Mucosa of rectum (tissue), 2 donors: ENCODE measurements around the gene LTA4H.

Experiments
- H3K27ac ChIP-seq, 2 donors: one replicate each; pipeline ENCODE4 v1.7.0; 2013; ENCODE audit warnings: inconsistent platforms in 2 of 2, low read depth in 2 of 2, low read length in 2 of 2
- H3K27me3 ChIP-seq, 2 donors: one replicate each; pipeline ENCODE4 v1.7.0; 2013; ENCODE audit warnings: low read length in 2 of 2; ENCODE audit not compliant: control insufficient read depth in 2 of 2, insufficient read depth in 2 of 2
- H3K36me3 ChIP-seq, 2 donors: one replicate each; pipeline ENCODE4 v1.7.0; 2013; ENCODE audit warnings: low read length in 2 of 2; ENCODE audit not compliant: control insufficient read depth in 2 of 2, insufficient read depth in 2 of 2
- H3K4me1 ChIP-seq, 2 donors: one replicate each; pipeline ENCODE4 v1.7.0; 2013; ENCODE audit warnings: low read length in 2 of 2, mild to moderate bottlenecking in 1 of 2; ENCODE audit not compliant: control insufficient read depth in 2 of 2, insufficient read depth in 2 of 2
- H3K4me3 ChIP-seq, 2 donors: one replicate each; pipeline ENCODE4 v1.7.0; 2013; ENCODE audit warnings: low read length in 2 of 2
- H3K9ac ChIP-seq, 2 donors: one replicate each; pipeline ENCODE4 v1.7.0; 2013; ENCODE audit warnings: low read length in 2 of 2, low read depth in 1 of 2, mild to moderate bottlenecking in 1 of 2
- H3K9me3 ChIP-seq, 2 donors: one replicate each; pipeline ENCODE4 v1.7.0; 2013; ENCODE audit warnings: low read length in 2 of 2; ENCODE audit not compliant: control insufficient read depth in 2 of 2
- donor health status: healthy.
- donor health status: Normal muscosa, but diverticular disease.

The LTA4H gene

DNA sequence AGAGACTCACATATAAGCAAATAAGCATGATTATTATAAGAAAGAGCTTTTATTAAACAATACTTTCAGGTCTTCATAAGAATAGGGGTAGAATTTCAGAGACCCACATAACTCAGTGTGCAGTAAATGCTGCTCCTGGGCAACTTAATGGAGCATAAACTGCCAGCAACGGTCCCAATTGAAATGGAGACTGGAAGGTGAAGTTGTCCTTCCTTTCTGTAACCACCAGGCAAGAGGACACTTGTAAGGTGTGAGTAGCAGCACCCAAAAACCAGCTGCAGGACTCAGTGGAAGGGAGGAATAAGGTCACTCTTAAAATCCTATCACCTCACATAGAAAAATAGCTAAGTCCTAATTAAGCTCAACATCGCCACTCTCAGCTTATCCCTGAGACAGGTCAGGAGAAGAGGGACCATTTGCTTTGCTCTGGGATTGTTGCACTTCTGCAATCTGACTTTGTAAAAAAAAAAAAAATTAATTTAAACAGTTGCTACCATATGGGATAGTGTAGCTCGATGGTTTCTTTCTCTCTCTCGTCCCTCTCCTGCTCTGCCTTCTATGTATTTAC lies 22.7 kb upstream of the LTA4H start:
- no peaks in the 10 kb centered on the region for H3K9me3 ChIP-seq
- no peaks in the 10 kb centered on the region for H3K4me1 ChIP-seq
- H3K27ac ChIP-seq = no peak overlapping the region
- no peak overlapping the region for H3K9ac ChIP-seq
- no peaks in the 10 kb centered on the region for H3K36me3 ChIP-seq
- no peaks in the 10 kb centered on the region for H3K27me3 ChIP-seq
- no peak overlapping the region for H3K4me3 ChIP-seq

DNA sequence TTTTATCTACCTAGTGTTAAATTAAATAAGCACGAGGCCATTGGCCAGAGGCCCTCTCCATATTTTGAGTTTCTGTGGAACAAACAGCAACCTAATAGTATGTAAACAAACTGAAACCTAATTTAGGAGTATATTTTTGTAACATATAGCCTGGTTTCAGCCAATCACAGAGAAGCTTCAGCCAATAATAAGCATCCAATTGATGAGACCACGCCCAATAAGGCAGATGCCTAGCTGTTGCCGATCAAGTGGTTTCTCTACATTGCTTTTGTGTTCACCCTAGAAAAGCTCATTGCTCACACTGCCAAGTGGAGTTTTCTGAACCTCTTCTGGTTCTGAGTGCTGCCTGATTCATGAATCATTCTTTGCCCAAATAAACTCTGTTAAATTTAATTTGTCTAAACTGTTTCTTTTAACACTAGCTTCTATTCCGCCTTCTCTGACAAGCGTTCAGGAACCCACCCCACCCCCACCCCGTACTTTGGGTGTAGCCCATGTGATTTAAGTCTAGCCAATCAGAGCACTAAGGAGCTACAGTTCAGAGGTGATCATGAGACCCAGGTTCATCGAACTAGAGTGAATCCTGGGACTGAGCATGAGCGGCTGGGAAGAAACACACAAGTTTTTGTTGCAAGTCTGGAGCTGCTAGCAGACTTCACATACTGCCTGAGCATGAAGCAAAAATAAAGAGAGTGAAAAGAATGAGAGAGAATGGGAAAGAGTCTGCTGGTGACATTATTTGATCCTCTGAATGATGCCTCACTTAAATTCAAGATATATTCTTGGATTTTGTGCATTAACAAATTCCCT lies 21.5 kb upstream of the LTA4H start:
- no peaks in the 10 kb centered on the region for H3K36me3 ChIP-seq
- H3K4me1 ChIP-seq = no peaks in the 10 kb centered on the region
- H3K27me3 ChIP-seq = no peaks in the 10 kb centered on the region
- no peaks in the 10 kb centered on the region for H3K9me3 ChIP-seq
- no peak overlapping the region for H3K4me3 ChIP-seq
- H3K9ac ChIP-seq = no peak overlapping the region
- no peak overlapping the region for H3K27ac ChIP-seq

DNA sequence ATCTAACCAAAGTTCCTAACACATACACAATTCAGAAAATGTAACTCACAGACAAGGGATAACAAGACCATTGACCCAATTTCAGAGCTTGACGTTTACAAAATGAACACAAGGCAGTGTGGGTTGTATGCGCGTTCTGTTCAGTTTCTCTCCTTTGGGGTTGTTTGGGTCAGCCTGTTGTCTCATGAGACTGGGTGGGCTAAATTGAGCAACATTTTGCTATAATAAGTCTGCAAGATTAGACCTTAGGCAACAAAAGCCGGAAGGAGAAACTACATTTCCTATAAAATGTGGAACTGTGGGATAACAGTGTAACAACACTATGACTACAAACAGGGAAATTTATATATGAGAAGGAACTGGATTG lies 18.8 kb upstream of the LTA4H start:
- Histone ChIP-seq H3K4me3 (no peak overlapping the region), H3K9ac (no peak overlapping the region), H3K27me3 (no peaks in the 10 kb centered on the region), H3K4me1 (no peaks in the 10 kb centered on the region), H3K9me3 (no peaks in the 10 kb centered on the region), H3K36me3 (no peaks in the 10 kb centered on the region), H3K27ac (no peak overlapping the region)

DNA sequence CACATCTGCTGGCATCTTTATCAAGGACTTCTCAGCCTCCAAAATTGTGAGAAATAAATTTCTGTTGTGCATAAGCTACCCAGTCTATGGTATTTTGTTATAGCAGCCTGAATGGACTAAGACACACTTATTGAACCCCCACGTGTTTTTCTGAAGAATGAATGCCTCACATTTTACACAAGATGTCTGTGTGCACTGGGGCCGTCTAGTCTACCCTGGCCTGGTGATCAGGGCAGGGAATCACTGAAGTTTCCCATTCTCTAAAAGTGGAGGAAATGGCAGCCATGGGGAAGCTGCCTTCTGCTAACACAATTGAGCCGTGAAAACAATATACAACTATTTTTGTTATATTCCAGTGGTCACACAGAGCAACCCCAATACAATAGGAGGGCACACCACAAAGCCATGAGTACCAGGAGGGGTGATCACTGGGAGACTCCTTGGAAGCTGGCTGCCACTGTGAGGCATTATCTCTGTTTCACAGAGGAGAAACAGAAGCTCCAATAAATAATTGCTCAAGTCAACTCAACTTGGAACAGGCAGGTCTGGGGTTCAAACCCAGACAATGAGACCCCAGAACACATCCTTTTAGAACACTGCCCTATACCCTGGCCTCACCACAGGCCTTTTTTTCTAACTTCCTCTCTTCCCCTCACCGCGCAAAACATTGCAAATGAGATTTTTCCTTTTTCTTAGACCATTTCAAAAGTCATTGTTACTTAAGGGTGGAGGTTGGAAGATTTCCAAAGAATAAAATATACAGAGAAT lies 18.3 kb upstream of the LTA4H start:
- Histone ChIP-seq H3K27me3 (no peaks in the 10 kb centered on the region), H3K4me1 (no peaks in the 10 kb centered on the region), H3K9ac (no peak overlapping the region), H3K4me3 (no peak overlapping the region), H3K27ac (no peak overlapping the region), H3K36me3 (no peaks in the 10 kb centered on the region), H3K9me3 (no peaks in the 10 kb centered on the region)

DNA sequence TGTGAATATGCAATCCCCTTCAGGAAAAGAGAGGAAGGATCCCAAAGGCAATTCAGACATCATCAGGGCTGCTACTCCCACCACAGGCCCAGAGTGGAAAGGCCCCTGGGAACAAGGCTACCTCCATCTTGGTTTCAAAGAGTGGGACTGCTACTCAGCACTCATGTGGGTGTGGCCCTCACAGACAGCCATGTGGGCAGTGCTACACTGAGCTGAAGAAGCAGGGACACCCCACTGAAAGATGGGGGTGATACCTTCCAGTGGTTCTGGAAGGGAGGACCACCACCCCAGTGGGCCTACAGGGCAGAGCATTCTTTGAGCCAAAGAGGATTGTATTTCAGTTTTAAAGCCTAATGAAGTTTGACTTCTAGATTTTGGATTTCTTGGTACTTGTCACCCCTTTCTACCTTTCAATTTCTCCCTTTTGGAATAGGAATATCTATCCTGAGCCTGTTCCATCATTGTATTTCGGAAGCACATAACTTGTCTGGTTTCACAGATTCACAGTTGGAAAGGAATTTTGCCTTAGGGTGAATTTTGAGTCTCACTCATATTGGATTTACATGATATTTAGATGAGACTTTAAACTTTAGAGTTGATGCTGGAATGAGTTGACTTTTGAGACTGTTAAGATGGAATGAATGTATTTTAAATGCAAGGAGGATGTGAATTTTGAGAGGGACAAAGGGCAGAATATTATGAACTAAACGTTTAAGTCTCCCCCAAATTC lies 16.5 kb upstream of the LTA4H start:
- Histone ChIP-seq H3K4me1 (peaks cover 12 to 16% of the 10 kb centered on the region in 2 donors), H3K36me3 (no peaks in the 10 kb centered on the region), H3K27ac (no peak overlapping the region), H3K27me3 (no peaks in the 10 kb centered on the region), H3K9ac (no peak overlapping the region), H3K9me3 (no peaks in the 10 kb centered on the region), H3K4me3 (no peak overlapping the region)

DNA sequence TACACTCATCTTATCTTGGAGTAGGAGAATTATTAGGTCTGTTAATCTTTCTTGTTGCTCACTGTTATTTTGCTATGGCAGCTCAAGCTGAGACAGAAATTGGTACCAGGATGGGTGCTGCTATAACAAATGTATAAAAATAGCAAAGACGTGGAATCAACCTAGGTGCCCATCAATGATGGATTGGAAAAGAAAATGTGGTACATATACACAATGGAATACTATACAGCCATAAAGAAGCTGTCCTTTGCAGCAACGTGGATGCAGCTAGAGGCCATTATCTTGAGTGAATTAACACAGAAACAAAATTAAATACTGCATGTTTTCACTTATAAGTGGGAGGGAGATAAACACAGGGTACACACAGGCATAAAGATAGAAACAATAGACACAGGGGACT lies 14.8 kb upstream of the LTA4H start:
- no peaks in the 10 kb centered on the region for H3K27me3 ChIP-seq
- no peak overlapping the region for H3K27ac ChIP-seq
- peaks cover 15 to 18% of the 10 kb centered on the region in 2 donors for H3K4me1 ChIP-seq
- H3K9me3 ChIP-seq = no peaks in the 10 kb centered on the region
- H3K36me3 ChIP-seq = no peaks in the 10 kb centered on the region
- no peak overlapping the region for H3K4me3 ChIP-seq
- H3K9ac ChIP-seq = no peak overlapping the region

DNA sequence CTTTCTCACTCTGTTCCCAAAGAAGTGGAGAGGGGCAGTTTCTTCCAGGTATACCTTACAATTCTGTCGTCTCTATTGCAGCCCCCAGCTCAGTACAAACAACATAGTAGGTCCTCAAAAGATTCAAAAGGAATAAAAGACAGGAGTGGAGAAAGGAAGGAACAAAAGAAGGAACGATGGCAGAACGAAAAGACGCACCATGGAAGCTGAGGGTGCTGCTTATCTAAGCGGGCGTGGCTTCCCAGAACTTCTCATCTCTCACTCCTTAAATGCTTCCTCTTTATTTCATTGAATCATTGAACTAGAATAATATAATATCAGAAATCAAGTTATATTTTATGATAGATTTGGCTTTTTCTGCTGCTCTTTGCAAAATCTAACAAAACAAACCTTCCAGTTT lies 13.7 kb upstream of the LTA4H start:
- Histone ChIP-seq H3K4me1 (peaks cover 18% of the 10 kb centered on the region in 2 donors), H3K27ac (no peak overlapping the region), H3K36me3 (no peaks in the 10 kb centered on the region), H3K27me3 (no peaks in the 10 kb centered on the region), H3K9ac (no peak overlapping the region), H3K4me3 (no peak overlapping the region), H3K9me3 (no peaks in the 10 kb centered on the region)

DNA sequence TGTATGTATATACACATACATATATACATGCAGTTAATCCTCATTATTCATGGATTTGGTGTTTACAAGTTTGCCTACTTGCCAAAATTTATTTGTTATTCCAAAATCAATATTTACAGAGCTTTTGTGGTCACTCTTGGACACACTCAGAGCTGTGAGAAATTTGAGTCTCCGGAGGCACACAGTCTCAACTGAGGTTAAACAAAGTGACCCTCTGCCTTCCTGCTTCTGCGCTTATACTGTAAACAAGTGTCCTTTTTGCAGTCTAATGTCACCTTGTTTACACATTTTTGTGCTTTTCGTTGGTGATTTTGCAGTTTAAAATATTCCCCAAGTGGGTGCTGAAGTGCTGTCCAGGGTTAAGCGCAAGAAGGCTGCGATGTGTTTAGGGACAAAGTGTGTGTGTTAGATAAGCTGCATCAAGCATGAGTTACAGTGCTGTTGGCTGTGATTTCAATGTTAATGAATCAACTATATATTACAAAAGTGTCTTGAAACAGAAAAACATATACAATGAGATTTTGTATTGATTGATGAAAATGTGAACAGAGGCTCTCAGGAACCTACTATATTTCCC lies 13.1 kb upstream of the LTA4H start:
- Histone ChIP-seq H3K4me1 (peaks cover 18% of the 10 kb centered on the region in 2 donors), H3K27me3 (no peaks in the 10 kb centered on the region)

DNA sequence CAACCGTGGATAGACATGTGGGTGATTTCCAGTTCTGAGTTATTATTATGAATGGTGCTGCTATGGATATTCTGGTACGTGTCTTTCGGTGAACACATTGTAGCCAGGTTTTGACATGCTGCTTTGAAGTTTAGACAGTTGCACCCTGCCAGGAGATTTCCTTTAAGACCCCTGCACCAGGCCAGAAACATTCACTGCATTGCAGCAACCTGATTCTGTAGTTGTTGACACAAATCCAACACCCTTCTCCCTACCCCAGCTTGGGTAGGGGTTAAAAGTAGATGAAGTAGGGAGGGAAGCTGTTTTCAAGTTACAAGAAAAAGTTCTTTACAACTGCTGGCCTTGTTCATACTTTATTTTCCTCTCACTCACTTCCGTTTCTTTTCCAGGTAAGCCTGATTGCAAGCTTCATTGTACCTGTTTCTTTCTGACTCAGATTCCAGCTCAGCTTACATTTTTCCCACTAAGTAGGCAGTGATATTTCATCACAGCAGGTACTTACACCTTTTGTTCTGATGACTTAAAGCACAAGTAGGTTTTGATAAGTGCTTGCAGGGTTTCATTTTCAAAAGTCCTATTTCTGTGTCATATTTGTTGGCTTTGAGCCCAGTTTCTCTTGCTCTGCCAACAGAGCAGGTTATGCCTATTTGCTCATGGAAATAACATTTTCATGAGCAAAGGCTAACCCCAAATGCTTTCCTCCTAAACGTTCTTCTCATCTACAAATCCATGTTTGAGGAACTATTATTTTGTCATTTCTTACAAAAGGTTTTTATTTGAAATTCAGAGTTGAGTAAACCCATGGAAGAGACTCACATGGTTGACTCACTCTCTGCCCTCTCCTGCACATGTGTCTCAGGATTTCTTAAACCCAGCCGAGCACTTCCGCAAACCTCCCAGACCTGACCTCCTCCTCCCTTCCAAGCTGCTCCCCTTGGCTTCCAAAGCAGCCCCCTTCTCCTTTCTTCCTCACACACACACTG lies 12.1 kb upstream of the LTA4H start:
- peak overlapping the region in 1 of 2 donors; percentile 27 for H3K4me3 ChIP-seq
- no peaks in the 10 kb centered on the region for H3K9me3 ChIP-seq
- H3K9ac ChIP-seq = no peak overlapping the region
- peaks cover 18% of the 10 kb centered on the region in 2 donors for H3K4me1 ChIP-seq
- H3K27me3 ChIP-seq = no peaks in the 10 kb centered on the region
- H3K36me3 ChIP-seq = no peaks in the 10 kb centered on the region
- H3K27ac ChIP-seq = peak overlapping the region; percentile 53 to 61

More for the DNA sequence above, 13.1 kb upstream of the LTA4H start:
- Histone ChIP-seq H3K9ac (no peak overlapping the region), H3K27ac (no peak overlapping the region), H3K36me3 (no peaks in the 10 kb centered on the region), H3K4me3 (no peak overlapping the region), H3K9me3 (no peaks in the 10 kb centered on the region)
